ENCODE measurements around the gene SGMS1.
"Not testable (repeated sequence)": the region's sequence is repeated elsewhere in the genome, so short reads cannot be mapped to it uniquely, and the experiment has no call there.

SGMS1 gene

DNA sequence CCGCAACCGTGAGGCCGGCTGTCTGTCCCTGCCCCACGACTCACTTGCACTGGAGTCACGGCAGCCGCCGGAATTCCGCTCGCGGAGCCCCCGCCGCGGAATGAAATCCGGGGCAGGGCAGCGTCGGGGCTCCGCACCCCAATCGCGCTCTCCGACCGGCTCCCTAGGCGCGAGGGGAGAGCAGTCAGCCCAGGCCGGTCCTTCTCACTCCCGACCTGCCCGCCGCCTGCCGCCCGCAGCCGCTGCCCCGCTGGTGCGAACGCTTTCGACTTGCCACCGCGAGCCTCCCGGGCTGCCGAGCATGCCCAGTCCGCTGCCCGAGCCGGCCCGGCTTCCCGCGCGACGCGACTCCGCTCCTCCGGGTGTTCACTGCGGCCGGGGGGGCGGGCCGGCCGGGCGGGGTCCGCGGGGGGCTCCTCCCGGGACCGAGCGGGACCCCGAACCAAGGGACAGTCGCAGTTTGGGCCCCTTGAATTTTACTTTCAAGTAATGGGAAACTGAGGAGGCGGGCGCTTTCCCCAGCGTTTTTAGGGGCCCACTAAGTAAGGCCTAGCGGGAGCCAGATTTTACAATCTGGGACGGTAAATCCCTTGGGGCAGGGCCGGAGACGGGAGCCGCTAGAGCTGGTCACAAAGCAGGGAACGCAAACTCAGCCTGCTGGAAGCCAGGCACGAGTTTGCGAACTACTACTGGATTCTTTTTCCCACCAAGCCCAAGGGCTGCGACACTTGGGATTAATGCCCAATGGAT lies at the start of gene SGMS1:
SGMS1 (minus strand) TSS at position 294 of the 750 bp plus-strand sequence. CDS start 279,842 bp downstream, outside the sequence.
- peak; percentile 63 for DNase-seq

DNA sequence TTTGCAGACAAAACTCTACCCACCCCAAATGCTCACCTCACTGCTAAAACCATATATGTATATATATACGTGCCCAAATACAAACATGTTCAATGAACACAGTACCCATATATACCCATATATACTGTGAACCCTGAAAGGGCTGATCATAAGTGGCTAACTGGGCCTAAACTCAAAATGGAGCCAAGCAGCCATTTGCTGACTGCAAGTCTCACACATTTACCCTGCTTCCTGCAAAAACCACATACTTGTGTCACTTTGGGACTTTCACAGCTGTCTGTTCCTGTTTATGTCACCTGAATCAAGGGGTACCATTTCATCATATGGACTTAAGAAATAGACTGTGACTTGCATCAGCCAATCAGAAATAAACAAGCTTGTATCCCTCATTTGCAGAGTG lies 48.4 kb upstream of the SGMS1 start:
- DNase-seq: not testable (repeated sequence)

DNA sequence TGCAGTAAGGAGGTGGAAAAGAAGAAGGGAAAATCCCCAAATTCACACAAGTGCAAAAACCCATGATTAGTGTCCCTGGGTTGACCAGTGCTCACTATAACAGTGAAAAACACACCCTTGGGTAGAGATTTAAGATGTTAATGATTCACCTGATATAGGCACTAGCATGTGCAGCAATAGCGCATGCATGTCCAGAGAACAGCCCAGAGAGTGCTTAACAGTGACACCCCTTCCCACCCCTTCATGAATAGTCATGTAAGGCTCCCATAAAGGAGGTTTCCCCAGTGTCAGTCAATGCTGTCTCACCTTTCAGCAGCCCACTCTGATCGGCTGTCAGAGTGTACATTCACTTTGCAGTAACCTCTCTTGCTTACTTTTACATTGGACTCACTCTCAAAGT lies 47.9 kb upstream of the SGMS1 start:
- DNase-seq: not testable (repeated sequence)

DNA sequence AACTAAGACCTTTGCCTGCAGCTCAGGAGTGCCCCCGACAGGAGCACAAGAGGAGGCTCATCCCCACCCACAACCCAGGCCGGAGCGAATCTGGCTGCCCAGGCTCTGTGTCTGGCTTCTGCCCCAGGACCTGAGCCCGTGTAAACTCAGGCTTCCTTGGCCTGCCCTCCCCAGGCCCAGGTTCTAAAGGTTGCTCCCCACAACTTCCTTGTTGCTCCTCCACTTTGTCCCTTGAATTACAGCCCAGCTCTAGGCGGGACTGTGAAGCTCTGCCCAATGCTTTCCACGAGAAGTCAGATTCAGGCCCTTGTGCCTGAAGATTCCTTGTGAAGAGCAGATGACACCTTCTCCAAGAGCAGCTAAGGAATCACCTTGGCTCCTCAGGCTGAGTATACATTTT lies 46.2 kb upstream of the SGMS1 start:
- not testable (repeated sequence) for DNase-seq

DNA sequence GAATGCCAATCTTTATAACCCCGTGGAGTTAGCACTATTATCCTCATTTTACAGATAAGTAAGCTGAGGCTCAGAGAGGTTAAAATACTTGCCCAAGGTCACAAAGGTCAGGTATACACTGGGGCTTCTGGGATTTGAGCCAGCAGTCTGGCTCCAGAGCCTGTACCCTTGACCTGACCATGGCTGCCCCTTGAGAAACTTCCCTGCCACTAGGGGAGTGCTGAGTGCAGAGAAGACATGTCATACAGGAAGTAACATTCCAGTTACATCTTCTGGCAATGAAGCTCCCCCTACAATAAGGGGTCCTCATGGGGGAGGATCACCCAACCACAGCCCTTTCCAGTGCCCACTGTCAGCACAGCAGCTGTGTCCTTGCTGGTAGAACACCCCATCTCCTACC lies 43.6 kb upstream of the SGMS1 start:
- not testable (repeated sequence) for DNase-seq

DNA sequence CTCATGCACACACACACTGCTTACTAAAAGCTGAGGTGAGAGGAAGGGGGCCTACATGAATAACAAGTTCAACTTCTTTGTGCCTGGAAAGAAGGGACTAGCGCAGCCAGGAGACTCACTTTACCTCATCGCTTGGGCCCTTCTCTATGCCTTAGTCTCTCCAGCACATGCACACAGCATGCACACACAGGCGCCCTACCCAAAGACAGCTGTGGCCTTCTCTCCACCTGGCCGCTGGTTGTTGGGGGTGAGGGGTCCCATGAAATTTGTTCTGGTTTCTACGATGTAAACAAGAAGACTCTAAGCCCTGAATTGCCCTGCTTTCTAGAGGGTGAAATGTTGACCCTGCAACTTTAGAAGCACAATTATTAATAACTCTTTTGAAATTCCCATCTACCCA lies 38.7 kb upstream of the SGMS1 start:
- DNase-seq: not testable (repeated sequence)

DNA sequence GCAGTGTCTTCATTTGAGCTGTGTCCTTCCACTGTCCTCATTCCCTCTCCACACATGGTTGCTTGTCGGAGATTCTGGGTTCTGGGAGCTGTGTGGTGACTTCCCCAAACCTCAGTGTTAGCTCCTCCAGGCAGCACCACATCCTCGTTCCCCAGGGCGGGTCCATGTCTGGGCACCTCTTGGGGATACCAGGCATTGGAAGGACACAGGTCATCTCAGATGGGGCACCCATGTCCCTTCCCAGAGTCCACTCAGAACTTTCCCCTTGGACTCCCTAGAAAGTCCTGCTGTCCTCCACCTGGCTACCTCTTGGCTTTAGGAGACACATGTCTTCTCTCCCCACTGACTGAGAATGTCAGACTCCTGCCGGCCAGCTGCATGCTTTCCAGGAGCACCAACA lies 37.8 kb upstream of the SGMS1 start:
- not testable (repeated sequence) for DNase-seq

DNA sequence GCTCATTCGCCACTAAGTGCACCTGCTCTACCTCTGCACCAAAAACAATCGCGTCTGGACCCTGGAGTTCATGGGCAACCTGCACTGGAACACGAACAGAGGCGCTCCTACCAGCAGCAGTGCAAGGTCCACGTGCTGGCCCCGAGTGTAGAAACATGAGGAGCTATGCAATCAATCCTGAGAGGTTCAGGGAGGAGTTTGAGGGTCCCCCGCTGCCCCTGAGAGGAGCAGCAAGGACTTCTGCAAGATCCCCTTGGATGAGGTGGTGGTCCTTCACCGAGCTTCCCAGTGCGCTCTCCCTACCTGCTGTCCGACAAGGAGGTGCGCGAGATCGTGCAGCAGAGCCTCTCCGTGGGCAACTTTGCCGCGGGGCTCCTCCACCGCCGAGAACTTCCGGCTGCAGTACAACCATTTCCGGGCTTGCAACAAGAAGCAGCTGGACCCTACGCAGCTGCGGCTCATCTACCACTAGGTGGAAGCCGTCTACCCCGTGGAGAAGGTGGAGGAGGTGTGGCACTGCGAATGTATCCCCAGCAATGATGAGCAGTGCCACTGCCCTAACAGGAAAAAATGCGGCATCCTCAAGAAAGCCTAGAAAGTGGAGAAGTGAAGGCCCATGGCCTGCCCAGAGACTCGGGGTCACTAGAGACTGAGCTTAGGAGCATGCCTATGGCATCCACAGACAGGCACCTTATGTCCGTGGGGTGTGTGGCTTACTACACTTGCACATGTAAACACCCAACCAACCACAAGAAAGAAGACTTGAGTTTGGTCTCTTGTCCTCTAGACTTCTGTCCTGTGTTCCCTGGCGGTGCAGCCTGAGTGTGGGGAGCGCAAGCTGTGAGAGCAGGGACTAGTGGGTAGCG lies 36.3 kb upstream of the SGMS1 start:
- DNase-seq: not testable (repeated sequence)

DNA sequence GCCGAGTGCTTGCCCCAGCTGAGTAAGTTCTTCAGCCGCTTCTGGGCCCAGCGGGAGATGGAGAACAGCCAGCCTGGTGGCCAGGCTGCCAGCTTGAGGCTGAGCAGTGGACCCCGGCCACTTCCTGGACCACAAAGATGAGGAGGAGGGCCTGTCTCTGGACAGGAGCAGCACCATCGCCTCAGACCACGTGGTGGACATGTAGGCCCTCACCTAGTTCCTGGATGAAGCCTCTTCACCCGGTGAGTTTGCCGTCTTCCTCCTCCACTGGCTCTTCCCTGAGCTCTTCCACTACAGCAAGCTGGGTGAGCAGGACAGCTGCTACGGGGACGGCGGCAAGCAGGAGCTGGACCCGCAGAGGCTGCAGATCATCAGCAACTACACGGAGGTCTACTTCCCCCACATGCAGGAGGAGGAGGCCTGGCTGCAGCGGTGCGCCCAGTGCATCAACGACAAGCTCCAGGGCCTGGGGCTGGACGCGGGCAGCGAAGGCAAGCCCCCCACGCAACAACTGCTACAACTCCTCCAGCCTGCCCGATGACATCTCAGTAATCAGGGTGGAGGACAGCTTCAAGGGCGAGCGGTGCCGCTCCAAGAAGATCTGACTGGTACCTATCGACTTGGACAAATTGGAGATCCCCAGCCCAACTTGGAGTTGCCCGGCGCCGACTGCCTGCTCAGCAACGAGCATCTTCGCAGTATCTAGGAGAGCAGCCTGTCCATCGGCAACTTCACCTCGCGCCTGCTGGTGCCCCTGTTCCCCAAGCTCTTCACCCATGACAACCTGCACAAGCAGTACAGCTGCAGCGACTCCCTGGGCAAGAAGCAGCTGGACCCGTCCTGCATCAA lies 35.5 kb upstream of the SGMS1 start:
- DNase-seq: not testable (repeated sequence)

DNA sequence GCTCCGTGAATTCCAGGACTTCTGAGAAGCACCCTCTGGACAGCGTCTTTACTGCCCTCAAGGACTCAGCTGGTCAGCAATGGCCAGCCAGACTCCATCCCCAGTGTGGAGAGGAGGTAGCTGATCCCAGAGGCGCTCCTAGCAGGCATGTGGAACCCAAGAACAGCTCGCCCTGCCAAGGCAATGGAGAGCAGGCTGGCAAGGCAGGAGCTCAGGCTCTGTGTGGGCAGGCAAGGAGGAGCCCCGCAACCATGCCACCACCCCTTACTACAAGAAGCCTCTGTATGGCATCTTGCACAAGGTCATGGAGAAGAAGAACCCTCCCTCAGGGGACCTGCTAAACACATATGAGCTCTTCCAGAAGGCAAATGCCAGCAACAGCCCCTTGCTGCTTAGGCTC lies 34.4 kb upstream of the SGMS1 start:
- DNase-seq: no peak

DNA sequence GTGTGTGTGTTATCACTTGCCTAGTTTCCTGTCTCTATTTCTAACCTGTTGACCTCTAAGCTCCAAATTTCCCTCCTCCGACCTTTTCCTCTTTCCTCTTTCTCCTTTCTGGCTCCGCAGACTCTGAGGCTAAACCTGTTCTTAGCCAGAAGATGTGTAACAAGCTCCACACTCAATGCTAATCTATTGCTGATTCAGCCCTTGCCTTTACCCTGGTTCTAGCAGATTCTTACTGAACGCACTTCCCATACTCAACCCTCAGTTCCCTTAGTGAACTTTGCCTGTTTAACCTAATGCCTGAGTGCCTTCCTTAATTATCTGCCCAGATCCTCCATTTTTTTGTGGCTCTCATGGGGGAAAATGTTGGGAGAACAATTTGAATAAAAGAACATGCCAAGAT lies 30.0 kb upstream of the SGMS1 start:
- DNase-seq: no peak

DNA sequence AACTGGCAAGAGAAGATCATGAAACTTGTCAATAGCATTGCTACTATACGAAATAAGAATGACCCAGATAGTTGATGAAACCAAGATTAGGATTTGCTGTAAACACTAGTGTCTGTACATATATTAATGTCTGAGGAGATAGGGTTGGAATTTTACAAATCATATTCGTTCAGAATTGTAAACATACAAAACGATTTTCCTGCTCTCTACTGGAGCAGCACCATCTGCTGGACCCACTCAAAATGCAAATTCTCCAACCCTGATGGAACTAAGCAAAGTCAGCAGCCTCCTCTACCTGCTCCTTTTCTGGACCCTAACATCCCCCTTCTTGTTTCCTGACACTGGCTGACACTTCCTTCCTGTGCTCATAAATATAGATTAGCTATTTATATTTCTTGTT lies 29.4 kb upstream of the SGMS1 start:
- no peak for DNase-seq

DNA sequence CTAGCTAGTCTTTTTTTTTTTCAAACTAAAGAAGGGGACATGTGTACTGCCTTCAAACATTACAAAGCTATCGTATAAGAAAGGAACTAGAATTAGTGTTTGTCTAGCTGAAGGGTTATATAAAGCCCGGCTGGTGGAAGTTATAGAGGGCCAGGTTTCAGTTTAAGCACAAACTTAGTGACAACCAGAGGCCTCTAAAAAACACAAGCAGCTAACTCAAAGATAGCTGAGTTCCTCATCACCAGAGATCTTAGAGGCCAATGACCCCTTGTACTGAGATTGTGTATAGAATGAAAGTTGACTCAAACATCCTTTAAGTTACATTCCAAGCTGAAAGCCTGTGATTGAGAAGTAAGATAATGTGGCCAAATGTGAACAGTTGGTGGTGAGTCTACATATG lies 28.1 kb upstream of the SGMS1 start:
- DNase-seq: no peak

DNA sequence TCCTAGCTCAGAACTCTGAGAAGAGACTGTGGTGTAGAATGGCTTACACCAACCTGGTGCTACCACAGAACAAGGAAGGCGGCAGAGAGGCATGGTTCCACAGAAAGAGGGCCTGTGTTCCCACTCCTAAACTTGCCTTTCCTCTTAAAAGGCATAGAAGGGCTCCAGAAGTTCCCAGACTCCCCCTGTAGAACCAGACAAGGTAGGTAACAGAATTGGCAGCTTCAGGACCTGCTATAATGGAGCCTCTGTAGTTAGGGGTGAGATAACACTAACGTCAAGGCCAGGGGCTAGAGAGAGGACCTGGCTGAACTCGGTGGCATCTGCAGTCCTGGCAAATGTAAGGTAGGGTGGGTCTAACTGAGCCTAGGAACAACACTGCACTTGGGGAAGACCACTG lies 26.7 kb upstream of the SGMS1 start:
- no peak for DNase-seq

DNA sequence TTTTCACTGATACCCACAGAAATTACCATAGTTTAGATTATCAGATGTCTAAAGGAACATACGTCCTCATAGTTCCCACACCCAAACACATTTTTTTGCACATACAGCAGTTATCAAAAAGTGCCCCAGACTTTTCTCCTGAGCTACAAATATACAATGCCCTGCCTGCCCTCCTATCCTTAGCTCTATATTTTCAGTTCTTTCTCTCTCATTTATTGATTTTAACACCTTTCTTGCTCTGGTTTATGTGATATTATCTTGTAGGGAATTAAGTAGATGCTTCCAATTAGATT lies 25.1 kb upstream of the SGMS1 start:
- DNase-seq: no peak

DNA sequence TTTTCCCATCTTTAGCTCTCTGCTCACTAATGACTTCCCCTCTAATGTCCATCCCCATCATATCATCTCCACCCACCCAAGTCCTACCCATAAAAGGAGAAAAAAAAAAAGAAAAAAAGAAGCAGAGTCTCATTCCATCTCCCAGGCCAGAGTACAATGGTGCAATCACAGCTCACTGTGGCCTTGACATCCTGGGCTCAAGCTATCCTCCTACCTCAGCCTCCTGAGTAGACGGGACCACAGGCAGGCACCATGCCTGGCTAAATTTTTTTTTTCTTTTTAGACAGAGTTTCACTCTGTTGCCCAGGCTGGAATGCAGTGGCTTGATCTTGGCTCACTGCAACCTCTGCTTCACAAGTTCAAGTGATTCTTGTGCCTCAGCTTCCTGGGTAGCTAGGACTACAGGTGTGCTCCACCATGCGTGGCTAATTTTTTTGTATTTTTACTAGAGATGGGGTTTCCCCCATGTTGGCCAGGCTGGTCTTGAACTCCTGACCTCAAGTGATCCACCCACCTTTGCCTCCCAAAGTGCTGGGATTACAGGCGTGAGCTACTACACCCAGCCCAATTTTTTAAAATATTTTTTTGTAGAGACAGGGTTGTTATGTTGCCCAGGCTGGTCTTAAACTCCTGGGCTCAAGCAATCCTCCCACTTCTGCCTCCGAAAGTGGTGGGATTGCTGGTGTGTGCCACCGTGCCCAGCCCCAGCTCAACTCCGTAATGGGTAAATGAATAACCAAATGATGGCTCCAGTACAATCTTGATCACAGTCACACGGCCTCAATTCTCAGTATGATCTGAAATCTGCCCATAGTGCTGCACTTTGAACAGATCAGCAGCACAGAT lies 24.6 kb upstream of the SGMS1 start:
- DNase-seq: no peak

DNA sequence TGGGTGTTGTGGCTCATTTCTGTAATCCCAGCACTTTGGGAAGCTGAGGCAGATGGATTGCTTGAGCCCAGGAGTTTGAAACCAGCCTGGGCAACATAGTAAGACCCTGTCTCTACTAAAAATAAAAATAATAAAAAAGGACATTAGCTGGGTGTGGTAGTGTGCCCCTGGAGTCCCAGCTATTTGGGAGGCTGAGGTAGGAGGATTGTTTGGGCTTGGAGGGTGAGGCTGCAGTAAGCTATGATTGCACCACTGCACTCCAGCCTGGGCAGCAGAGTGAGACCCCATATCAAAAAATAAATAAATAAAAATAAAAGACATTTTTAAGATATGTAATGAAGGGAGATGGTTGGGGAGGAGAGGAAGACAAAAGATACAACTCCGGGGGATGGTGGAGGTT lies 23.6 kb upstream of the SGMS1 start:
- not testable (repeated sequence) for DNase-seq

DNA sequence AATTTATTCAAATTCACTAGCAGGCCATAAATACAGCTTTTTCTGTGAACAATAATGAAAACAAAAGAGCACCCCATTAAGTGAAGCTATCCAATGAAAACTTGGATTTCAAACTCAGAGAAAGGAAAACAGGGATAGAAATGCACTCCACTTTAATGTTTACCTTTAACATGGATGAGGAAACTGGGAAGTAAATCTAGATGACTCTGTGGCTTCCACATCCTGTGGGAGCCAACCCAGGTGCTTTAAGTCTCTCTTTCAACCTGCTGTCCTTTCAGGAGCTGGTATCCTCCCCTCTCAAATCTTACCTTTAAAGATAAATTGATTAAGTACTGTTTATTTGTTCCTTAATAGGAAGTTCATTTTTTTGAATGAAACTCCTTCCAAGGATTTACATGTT lies 21.5 kb upstream of the SGMS1 start:
- no peak for DNase-seq

DNA sequence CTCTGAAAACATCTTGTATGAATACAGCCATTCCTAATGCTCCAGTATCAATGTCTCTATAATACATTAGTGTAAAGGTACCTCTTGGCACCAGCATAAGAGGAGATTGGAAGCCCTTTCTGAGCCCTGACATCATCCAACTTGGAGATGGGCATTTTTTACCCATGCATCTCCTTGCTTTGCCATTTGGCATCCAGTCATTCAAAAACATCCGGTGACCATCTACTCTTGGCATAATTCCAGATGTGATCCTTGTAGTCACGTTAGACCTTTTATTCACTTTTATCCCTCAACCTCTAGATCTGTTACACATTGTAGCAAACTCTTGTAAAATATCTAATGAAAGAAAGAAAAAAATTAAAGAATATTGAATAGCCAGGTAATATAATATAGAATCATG lies 17.9 kb upstream of the SGMS1 start:
- no peak for DNase-seq

DNA sequence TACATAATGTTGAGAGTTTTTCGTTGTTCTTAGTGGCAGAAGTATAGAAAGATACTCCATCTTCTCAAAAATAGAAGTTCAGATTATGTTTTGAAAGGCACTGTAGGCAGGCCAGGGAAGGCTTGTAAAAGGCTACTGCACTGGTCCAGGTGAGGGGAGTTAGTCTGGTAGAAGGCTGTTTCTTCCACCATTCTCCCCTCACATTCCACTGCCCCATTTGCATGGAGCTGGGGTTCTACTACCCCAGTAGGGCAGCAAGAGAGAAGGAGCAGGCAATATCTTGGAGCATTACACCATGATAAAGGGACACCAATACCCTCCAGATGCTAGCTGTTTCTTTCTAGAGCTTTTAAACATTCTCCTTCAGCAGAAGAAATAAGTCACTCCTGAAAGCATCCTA lies 16.5 kb upstream of the SGMS1 start:
- DNase-seq: no peak

DNA sequence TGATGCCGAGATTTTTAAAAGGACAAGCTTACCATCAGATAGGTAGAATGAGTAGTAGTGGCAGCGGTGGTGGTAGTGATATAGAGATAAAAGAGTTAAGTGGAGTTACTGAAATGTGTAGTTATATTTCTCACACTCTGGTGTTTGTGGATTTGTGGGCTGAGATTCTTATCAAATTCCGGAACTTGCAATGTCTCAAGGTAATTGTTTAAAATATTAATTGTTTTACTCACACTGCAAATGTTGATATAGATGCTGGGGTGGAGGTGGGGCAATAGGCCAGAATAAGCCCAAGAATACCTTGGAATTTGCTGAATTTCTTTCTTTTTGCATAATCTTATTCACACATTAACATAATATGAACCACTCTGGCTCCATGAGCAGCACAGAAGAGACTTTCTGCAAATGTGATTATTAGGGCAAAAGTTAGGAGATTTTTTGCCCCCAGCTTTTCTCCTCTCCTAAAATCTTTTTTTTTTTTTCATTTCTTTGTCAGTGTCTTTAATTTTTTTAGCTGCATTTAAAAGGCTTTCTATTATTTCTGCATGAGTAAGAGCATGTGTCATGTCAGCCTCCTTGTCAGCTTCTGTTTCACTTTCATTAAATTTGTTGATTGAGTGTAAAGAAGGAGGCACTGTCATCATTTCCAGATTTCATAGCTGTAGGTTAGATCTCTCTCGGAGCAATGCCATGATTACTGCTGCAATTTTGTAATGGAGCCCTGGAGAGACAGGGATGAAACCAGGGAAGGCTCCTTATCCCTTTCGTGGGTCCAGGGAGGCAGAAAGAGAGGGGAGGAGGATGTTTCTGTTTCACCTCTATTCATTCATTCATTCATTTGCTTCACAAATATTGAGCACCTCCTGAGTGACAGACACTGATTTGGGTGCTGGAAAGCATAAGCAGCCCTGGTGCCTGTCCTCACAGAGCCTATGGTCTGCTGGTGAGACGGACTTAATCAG lies 13.1 kb upstream of the SGMS1 start:
- DNase-seq: no peak
